ENCODE measurements around the gene DPP7.
"Not testable (repeated sequence)": the region's sequence is repeated elsewhere in the genome, so short reads cannot be mapped to it uniquely, and the experiment has no call there.

DPP7 gene

DNA sequence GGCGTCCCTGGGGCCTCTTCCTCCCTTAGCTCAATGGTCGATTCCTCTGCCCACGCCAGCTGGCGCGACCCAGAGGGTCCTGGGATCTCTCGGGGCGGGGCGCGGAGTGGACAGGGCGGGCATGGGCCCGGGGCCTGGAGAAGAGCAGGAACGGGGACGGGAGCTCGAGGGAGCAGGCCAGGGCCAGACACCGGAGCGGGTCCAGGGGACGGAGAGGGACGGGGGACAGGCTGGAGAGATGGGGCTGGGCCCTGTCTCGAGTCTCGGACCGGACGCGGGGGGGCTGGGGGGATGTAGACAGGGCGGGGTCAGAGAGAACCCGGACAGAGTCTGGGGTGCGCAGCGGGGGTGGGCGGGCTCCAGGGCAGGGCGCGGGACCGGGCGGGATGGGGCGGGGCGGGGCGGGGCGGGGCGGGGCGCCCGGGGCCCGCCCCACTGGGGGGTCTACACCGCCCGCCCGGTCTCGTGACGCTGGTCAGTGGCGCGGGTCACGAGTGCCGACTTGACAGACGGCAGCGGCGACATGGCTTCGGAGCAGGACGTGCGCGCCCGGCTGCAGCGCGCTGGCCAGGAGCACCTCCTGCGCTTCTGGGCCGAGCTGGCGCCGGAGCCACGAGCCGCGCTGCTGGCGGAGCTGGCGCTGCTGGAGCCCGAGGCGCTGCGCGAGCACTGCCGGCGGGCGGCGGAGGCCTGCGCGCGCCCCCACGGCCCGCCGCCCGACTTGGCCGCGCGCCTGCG is 37.4 kb downstream of the DPP7 start, which contains the start of gene UAP1L1:
TSS of gene UAP1L1 (plus strand) at position 508 of the 738 bp plus-strand sequence. CDS start at position 524, 16 bp downstream.
- FAIRE-seq, result peak; percentile 79
- DNase-seq (ENCODE audit: insufficient read length, low spot score), result peak; percentile 56

DNA sequence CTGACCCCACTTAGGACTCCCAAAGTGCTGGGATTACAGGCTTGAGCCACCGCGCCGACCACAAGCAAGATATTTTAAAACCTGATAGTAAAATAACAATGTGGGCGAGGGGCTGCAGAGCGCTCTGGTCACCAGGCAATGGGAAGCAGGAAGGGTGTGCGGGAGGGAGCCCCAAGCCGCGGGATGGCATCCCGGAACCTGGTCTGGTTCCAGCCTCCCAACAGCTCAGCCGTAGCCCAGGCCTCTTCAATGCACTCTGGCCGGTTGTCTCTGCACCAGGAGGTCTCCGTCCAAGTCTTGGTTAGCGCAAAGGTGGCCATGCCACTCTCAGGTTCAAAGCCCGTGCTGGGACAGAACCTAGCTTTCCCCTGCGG is 37.9 kb downstream of the DPP7 start:
- DNase-seq (ENCODE audit: insufficient read length, low spot score), result no peak
- FAIRE-seq, result no peak

DNA sequence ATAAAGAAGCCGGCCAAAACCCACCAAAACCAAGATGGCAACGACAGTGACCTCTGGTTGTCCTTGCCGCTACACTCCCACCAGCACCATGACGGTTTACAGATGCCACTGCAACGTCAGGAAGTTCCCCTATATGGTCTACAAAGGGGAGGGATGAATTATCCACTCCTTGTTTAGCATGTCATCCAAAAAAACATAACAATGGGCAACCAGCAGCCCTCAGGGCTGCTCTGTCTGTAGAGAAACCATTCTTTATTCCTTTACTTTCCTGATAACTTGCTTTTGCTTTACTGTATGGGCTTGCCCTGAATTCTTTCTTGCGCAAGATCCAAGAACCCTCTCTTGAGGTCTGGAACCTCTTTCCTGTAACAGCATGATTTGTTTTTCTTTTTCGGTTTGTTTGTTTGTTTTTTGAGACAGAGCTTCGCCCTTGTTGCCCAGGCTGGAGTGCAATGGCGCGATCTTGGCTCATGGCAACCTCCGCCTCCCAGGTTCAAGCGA is 39.2 kb downstream of the DPP7 start:
- FAIRE-seq, result no peak
- no peak for DNase-seq (ENCODE audit: insufficient read length, low spot score)

DNA sequence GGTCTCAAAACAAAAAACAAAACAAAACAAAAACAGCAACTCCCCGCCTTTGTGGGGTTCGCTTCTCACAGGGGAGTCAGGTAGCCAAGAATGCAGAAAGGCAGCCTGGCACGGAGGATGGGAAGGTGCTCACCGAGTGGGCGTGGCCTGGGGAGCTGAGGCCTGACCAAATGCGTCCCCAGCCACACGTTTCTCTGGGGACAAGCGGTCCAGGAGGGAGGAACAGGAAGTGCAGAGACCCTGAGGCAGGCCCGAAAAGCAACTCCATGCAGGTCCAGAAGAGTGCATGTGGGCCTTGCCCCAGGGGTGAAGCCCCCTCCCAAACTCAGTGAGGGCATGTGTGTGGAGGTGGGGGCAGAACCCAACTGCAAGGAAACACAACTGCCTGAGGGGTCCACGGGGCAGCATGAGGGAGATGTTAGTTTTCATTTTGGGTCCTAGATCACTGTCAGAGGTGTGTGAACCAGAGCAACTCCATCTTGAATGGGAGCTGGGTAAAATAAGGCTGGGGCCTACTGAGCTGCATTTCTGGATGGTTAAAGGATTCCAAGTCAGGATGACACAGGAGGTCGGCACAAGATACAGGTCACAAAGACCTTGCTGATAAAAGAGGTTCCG is 39.8 kb downstream of the DPP7 start:
- FAIRE-seq (no peak), DNase-seq (ENCODE audit: insufficient read length, low spot score) (no peak)

DNA sequence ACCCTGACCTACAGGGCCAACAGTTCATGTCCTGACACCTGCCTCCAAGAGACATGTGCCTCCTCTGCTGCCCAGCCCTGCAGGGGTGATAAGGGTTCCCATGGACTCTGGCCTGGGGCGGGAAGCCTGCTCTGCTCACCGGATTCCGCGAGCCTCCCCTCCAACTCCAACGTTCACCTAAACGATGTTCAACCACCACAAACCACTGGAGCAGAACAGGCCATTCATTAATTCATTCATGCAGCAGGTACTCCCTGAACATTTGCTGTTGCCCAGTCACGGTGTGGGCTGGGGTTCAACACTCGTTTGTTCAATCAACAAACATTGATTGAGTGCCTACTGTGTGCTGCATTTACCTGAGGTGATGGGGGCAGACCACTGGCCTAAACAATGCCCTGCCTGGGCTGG is 40.5 kb downstream of the DPP7 start:
- no peak for FAIRE-seq
- DNase-seq (ENCODE audit: insufficient read length, low spot score), result no peak

DNA sequence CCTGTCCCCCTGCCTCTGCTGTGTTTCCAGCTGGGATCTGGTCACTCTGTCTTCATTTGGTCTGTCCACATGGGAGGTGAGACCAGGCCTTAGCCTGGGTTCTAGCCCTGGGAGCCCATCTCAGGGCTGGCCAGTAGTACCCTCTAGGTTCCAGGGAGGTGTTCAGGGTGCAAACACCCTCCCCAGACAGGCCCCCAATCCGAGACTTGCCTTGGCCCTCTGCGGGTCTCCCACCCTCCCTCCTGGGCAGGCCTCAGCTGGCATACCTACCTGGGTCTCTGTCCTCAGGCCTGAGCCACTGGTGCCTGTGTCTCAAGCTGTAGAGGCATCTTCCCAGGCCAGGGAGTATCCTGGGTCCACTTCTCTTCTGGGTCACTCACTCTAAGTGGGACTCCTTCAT is 43.3 kb downstream of the DPP7 start:
- DNase-seq (ENCODE audit: insufficient read length, low spot score) (no peak), FAIRE-seq (no peak)

DNA sequence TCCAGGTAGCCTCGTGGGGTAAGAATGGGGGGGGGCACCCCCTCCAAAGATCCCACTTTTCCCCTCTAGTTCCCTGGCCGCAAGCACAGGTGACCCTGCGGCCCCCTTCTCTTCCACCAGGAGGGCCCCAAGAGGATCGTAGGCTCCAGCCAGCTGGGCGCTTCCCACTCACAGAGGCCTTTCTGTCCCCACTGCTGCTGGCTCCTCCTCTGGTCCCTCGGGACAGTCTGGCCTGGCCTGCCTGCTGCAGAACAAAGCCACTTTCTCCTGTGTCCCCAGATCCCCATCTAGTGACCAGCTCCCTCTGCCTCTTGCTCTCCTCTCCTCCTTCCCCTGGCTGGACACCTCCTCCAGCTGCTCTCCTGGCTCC is 43.6 kb downstream of the DPP7 start:
- DNase-seq (ENCODE audit: insufficient read length, low spot score) (no peak), FAIRE-seq (no peak)

DNA sequence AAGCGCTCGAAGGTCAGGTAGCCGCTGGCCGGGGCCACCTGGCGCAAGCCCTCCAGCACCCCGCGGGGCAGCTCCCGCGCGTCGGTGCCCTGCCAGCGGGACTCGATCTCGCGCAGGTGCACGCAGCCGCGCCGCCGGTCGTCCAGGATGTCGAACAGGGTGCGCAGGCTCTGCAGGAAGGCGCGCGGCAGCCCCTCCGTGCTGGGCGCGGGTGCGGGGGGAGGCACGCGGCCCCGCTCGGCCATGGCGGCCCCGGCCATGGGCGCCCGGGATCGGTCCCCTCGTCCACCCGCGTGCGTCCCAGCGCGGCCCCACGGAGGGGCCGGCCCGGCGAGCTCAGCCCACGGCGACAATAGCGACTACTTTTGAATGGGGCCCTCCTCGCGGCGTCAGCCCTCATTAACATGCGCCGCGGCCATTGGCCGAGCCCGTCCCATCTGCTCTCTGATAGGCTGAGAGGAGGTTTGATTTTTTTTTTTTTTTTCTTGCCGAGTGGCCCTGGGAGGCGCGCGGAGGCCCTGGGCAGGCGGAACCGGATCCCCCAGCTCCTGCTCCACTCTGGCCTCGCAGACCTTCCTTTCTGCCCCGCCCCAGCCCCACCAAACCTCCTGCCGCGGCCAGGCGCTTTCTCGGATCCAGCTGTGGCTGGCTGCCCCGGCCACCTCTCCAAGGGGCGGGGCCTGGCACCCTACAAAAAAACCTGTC is 44.2 kb downstream of the DPP7 start, which contains the start of gene SAPCD2:
TSS of gene SAPCD2 (minus strand) at position 357 of the 705 bp plus-strand sequence. CDS start at position 260, 97 bp downstream.
- DNase-seq (ENCODE audit: insufficient read length, low spot score) (peak; percentile 90), FAIRE-seq (no peak)

DNA sequence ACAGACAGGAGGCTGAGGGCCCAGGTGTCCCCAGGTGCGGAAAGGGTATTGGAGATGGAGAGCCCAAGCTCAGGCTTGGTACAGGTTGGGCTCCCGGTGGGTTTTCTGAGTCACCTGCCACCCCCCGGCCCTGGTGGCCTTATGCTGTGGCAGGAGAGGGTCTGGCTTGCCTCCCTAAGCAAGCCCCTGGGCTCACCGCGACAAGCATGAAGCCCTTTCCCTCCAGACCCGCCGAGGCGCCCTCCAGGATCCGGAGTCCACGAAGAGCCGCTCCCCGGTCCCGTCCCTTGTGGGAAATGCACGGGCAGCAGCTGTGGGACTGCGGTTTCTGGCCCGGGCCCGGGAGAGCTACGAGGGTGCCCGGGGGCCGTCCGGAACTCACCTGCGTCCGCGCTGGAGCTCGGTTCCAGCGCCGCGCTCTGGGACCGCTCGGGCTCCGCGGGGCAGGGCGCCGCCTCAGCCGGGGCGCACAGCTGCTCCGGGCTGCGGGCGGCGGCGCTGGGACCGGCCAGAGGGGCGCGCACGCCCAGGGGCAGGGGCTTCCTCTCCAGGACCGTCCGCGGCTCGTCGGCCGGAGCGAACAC is 44.9 kb downstream of the DPP7 start:
- no peak for DNase-seq (ENCODE audit: insufficient read length, low spot score)

DNA sequence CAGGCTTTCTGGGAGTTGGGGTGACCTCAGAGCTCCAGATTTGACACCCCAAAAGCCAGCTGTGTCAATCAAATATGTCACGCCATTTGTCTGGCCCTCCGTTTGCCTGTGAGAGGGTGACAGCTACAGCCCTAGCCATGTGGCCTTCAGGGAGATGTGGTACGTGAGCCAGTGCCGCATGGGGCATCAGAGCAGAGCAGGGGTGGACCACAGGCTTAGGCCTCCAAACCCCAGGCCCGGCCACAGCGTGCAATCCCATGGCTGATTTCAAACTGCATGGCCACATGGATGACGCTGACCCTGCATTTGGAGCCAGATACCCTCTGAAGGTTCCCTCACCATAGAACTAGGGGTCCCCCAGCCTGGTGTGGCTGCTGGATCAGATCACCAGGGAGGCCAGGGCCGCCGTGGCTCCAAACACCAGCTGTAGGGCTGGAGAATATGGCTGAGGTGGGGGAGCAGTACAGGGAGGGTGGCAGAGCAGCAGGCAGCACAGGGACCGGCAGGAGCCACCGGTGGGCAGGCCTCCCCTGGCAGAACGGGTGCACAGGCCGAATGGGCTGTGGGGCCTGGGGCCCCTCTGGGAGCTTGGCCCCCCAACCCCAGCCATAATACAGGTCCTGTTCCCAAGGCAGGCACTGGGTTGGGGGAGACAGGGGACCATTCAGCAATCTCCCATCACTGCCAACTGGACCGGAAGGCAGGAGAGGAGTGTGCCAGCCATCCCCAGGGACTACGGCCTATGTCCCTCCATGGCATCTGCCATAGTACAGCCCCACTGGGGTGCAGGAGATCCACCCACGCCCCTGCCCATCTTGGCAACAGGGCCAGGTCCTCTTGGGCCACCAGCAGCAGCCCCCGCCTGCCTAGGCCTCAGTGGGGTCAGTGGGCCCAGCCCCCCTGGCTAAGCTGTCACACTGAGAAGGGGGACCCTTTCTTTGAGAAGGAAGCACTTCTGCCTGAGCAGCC is 45.7 kb downstream of the DPP7 start:
- FAIRE-seq (no peak), DNase-seq (ENCODE audit: insufficient read length, low spot score) (no peak)

More for the DNA sequence above, 44.9 kb downstream of the DPP7 start:
- FAIRE-seq, result no peak

DNA sequence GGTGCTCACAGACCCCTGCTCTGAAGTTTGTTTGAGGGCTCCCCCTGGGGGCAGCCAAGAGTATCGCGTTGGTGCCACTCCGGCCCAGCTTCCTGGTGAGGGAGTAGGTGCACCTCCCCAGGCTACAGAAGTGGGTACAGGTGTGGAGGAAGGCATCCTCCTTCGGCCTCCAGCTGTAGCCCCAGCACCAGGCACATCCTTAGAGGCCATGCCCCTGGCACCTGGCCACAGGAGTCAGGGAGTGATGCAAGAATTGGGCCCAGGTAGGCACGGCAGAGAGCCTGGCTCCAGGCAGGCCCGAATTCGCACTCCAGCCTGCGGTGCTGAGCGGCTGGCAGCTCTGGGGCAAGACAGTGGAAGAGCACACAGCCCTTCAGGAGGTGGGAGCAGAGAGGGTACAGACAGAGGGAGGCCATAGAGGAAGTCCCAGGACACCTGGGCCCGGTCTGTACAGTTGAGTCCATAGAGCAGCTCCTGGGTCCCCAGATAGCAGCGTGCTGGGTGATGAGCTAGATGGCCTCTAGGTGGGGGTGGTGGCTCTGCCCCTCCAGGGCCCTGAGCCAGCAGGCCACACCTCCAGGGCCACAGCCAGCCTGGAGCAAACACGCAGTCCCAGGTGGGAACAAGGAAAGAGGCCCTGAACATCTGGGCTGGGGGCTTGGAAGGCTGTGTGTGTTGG is 46.5 kb downstream of the DPP7 start:
- FAIRE-seq (no peak), DNase-seq (ENCODE audit: insufficient read length, low spot score) (peak; percentile 73)

DNA sequence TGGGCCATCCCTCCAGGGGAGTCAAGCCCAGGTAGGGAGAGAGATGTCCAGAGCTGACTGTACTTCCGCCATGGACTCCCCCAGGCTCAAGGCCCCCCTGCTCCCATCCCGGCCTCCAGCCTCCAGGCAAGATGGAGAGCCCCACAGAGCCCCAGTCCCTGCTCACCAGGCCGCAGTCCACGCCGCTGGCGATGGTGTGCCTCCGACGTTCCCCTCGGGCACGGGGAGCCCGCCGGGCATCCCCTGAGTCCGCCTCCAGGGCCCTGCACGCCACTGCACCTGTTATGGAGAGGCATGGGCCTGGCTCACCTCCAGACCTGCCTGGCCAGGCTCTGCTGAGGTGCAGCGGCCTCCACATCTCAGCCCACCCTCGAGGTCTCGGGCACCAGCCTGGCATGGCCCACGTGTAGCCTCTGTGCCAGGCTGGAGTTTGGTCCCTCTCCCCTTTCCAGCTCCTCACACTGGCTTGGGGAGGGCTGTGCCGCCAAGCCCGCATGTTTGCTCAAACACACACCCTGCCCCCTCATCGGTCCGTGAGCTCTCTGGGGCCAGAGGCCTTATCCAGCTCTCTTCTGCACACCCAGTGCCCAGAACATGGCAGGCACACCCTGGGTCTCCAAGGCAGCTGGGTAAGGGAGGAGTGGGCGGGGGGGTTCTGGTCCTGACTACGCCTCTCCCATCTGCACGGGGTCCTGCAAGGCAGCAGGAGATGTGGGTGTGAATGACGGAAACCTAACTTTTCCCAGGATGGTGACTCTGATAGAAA is 48.3 kb downstream of the DPP7 start:
- FAIRE-seq, result no peak
- DNase-seq (ENCODE audit: insufficient read length, low spot score), result no peak

DNA sequence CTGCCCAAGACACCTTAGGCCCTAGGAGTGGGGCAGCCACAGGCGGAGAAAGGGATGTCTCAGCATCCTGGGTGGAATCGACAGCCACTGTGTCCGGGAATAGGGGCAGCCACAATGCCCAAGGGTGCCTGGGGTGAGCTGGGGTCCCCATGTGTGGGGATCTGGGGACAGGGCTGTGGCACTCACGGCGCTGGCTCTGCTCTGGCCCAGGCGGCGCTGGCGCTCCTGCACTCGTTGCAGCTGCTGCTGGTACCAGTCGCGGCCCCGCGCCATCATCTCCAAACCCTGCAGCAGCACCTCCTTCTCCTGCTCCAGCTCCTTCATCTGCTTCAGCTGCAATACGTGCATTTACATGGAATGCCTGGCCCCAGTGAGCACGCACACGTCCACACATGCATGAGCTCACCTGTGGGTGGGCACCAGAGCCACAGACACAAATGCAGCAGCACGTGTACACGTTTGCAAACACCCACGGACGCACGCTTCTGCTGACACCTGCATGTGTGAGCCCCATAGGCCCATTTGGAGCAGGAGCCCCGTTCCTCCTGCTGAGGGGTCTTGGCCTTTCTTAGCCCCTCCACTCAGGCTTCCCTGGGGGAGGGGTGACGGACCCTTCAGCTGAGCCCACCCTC is 49.1 kb downstream of the DPP7 start:
- FAIRE-seq (no peak), DNase-seq (ENCODE audit: insufficient read length, low spot score) (no peak)

DNA sequence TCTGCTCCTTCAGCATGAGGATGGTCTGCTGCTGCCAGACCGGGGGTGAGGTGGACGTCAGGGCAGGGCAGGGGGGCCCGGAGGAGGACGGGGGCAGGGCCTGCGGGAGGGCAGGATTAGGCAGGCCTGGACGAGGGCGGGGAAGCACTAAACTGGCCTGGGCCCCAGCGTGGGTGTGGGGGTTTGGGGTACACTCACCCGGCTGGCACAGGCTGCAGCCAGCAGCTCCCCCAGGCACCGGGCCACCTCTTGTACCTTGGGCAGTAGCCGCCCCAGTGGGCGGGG is 49.7 kb downstream of the DPP7 start:
- no peak for FAIRE-seq
- DNase-seq (ENCODE audit: insufficient read length, low spot score), result no peak

DNA sequence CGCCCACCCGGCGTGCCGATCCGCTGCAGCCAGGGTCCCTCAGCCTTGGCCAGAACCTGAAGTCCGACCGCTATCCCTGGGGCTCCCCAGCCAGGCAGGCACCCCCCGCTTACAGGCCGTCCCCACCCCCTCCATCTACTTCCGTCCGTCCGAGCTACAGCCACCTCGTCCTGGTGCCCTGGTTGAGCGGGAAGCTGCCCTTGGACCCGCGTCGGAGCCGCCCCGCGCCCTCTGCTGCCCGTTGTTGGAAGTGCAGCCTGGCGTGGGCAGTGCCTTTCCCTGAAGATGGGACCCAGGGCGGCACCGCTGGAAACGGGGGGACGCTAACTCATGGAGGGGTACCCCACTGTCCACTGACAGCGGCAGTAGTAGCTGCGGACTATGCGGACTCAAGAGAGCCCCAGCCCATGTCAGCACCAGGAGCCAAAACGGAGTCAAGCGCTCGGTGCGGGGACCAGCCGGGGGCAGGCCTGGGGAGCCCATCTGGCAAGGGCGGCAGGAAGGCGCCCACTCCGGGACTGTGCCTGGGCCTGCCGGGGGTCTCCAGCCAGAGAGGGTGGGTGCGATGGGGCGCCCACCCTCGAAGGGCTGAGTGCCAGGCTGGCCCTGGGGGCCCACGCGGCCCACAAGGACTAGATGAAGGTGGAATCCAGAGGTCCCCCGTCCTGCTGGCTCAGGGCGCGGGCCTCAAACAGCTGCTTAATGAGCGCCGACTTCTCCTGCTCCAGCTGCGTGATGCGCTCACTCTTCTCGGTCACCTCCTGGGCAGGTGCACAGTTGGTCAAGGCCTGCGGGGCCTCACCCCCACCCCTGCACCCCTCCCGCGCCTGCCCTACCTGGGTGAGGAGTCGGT is 50.3 kb downstream of the DPP7 start:
- no peak for DNase-seq (ENCODE audit: insufficient read length, low spot score)
- FAIRE-seq, result peak; percentile 79

DNA sequence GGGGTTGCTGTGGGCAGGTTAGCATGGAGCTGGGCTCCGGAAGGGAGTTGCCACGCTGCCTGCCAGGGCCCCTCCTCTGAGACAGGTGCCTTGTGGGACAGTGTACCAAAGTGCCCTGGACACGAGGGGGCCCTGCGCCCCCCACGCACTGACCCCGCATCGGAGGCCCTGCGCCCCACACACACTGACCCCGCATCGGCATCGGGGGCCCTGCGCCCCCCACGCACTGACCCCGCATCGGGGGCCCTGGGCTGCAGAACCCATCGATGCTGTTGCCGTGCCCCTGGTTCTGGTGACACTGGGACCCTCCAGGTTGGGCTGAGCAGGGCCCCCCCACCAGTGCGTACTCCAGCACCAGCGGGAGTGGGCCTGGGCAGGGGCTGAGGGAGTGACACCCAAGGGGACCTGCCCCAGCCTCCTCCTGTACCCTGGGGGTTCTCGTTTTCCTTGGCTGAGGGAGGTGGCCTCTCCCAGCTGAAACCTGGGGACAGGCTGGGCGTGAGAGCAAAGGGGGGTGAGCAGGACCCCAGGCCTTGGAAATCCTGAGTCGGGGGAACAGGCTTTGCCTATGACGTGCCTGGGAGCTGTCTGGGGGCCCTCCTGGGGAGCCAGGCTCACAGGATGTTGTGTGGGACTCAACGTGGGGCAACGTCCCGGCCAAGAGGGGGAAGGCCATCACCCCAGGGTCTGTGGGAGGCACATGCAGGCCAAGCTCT is 51.1 kb downstream of the DPP7 start:
- FAIRE-seq, result no peak

DNA sequence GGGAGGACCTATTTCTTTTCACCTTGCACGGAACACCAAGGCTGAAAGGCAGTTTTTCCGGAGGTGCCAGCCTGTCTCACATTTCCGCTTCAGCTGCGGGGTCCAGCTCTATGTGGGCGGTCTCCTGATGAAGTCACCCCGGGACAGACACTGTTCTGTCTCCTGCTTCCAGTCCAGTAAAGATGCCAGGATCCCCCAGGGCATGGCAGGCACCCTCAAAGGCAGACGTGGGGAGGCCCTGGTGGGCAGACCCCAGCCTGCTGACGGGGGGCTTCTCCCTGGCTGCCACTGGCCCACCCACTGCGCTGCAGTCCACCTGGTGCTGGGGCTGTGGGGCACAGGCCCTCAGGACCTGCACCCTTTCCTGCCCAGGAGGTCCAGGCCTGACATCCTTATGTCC is 51.7 kb downstream of the DPP7 start:
- FAIRE-seq; DNase-seq (ENCODE audit: insufficient read length, low spot score): not testable (repeated sequence)

More for the DNA sequence above, 51.1 kb downstream of the DPP7 start:
- DNase-seq (ENCODE audit: insufficient read length, low spot score), result no peak

All from HTR-8/SVneo (cell line).